ENCODE results near the gene OTOP3.

DNA sequence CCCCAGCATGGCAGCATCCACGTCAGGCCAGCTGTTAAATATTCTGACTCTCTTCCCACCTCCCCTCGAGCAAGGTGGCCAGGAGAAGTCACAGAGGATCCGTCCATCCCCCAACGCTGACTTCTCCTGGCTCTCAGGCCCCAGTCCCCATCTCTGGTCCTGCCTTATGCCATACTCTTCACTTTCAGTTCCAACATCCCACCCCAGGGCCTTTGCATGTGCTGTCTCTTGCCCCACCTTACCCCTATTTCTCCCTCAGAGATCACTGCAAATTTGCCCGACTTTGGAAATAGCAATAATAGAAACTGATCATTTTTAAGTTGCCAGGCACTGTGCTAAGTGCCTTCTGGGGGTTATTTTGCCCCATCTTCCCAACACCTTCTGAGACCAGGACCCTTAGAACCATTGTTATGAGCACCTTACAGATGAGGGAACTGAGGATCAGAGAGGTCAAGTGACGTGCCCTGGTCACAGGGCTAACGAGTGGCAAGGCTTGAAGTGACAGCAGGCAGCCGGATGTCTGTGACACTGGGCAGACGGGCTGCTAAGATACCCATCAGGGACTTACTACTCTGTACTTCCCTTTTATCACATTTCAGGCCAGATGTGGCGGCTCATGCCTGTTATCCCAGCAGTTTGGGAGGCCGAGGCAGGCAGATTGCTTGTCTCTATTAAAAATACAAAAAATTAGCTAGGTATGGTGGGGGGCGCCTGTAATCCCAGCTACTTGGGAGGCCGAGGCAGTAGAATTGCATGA, 19.1 kb downstream of the OTOP3 start:
- TF ChIP-seq OSR1 (CRISPR knock-in tag; IDR thresholded peaks at IDR 0.05), result no peak
- TF ChIP-seq, protein P1, sequence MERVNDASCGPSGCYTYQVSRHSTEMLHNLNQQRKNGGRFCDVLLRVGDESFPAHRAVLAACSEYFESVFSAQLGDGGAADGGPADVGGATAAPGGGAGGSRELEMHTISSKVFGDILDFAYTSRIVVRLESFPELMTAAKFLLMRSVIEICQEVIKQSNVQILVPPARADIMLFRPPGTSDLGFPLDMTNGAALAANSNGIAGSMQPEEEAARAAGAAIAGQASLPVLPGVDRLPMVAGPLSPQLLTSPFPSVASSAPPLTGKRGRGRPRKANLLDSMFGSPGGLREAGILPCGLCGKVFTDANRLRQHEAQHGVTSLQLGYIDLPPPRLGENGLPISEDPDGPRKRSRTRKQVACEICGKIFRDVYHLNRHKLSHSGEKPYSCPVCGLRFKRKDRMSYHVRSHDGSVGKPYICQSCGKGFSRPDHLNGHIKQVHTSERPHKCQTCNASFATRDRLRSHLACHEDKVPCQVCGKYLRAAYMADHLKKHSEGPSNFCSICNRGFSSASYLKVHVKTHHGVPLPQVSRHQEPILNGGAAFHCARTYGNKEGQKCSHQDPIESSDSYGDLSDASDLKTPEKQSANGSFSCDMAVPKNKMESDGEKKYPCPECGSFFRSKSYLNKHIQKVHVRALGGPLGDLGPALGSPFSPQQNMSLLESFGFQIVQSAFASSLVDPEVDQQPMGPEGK (CRISPR knock-in tag; IDR thresholded peaks at IDR 0.05; ENCODE audit: borderline replicate concordance), result no peak
- TF ChIP-seq, protein P2, sequence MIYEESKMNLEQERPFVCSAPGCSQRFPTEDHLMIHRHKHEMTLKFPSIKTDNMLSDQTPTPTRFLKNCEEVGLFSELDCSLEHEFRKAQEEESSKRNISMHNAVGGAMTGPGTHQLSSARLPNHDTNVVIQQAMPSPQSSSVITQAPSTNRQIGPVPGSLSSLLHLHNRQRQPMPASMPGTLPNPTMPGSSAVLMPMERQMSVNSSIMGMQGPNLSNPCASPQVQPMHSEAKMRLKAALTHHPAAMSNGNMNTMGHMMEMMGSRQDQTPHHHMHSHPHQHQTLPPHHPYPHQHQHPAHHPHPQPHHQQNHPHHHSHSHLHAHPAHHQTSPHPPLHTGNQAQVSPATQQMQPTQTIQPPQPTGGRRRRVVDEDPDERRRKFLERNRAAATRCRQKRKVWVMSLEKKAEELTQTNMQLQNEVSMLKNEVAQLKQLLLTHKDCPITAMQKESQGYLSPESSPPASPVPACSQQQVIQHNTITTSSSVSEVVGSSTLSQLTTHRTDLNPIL (CRISPR knock-in tag; IDR thresholded peaks at IDR 0.05; ENCODE audit: low read depth), result no peak
- no peak for TF ChIP-seq ZFP30 (CRISPR knock-in tag; IDR thresholded peaks at IDR 0.05)
- TF ChIP-seq TOX (CRISPR knock-in tag; IDR thresholded peaks at IDR 0.05; ENCODE audit: borderline replicate concordance), result no peak
- TF ChIP-seq ZNF70 (CRISPR knock-in tag; IDR thresholded peaks at IDR 0.05), result no peak
- no peak for TF ChIP-seq CSDC2 (CRISPR knock-in tag; IDR thresholded peaks at IDR 0.05)
- no peak for TF ChIP-seq ARNTL (CRISPR knock-in tag; IDR thresholded peaks at IDR 0.05; ENCODE audit: borderline replicate concordance, low read depth)
